Fibroblast of villous mesenchyme (primary cell): ENCODE measurements around the gene RASSF3. TPM values are rescaled to one million over a fixed set of nuclear protein-coding genes. Genes with fewer than 3 reads are reported as not detected.
"Not testable (repeated sequence)": the region's sequence is repeated elsewhere in the genome, so short reads cannot be mapped to it uniquely, and the experiment has no call there.

Experiments
- DNase-seq: peaks from one replicate; pipeline ENCODE4 v3.0.0-alpha.2; 2010; ENCODE audit warnings: low read depth
- H3K4me3 ChIP-seq: 2 replicates; pipeline ENCODE4 v1.5.1; 2011; ENCODE audit warnings: low read depth, mild to moderate bottlenecking, low read length
- CTCF ChIP-seq: IDR thresholded peaks from 2 replicates; pipeline ENCODE4 v1.5.1; 2012; ENCODE audit warnings: low read depth, mild to moderate bottlenecking, low read length; ENCODE audit not compliant: insufficient read depth
- total RNA-seq: library from RNA; depleted of rRNA; stranded (reverse); fragments of >200 nt; gene quantifications from 2 replicates; pipeline ENCODE4 v1.2.3, GENCODE V29; 2012

Gene RASSF3
- total RNA-seq, 1 donor, result 31.1 TPM

- no peak overlapping the region for H3K4me3 ChIP-seq
- no peak for TF ChIP-seq CTCF
- DNase-seq, result no peak
These were observed 28.2 kb upstream of the RASSF3 start for GRCh38 chr12:64582114-64582513.

DNA sequence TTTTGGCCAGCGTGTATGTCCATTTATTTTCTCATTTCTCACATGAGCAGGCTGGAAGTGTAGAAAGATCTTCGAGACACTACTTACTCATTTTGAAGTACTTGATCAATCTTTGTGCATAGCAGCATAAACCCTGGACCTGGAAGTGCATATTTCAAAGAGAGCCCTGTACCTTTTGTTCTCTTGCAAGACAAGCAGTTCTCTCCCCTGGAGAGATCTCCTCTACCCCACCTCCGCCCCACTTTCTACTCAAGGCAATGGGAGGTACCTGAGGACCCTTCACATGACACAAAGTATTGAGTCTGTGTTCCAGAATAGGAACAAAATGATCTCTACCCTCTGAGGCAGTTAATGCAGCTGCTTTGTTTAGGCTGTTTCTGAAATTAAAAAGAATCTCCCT is 27.4 kb upstream of the RASSF3 start:
- no peak for DNase-seq
- TF ChIP-seq CTCF, result no peak
- no peak overlapping the region for H3K4me3 ChIP-seq

- not testable (repeated sequence) for DNase-seq
- peak overlapping the region; percentile 1 for H3K4me3 ChIP-seq
These were observed 26.9 kb upstream of the RASSF3 start for GRCh38 chr12:64583395-64583770.

- no peak for TF ChIP-seq CTCF
- H3K4me3 ChIP-seq, result peak overlapping the region; percentile 1
- peak; percentile 70 for DNase-seq
These were observed 26.4 kb upstream of the RASSF3 start for GRCh38 chr12:64583771-64584421.

- no peak for TF ChIP-seq CTCF
- DNase-seq, result peak; percentile 26
- no peak overlapping the region for H3K4me3 ChIP-seq
These were observed 25.2 kb upstream of the RASSF3 start for GRCh38 chr12:64585104-64585503.

DNA sequence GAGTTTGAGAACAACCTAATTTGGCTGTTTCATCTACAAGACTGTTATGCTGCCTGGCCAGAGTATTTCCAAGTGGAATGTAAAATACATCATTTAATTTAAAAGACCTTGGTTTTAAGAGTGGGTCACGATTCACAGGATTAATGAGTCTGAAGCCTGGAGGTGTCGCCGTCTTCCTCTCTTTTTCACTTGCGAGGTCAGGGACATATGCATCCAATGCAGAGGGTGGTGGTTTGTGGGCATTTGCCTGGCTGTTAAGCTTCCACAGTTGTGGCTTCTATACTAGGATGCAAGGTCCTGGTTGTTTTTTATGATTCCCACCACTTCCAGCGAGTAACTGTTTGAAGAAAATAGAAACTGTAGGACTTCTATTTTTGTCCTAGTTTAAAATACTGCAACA is 22.8 kb upstream of the RASSF3 start:
- no peak for TF ChIP-seq CTCF
- no peak overlapping the region for H3K4me3 ChIP-seq
- DNase-seq, result no peak

GRCh38 chr12:64590183-64590582 is 20.1 kb upstream of the RASSF3 start:
- no peak for TF ChIP-seq CTCF
- no peak overlapping the region for H3K4me3 ChIP-seq
- no peak for DNase-seq
